HepG2 (cell line): ENCODE results near the gene PLLP. TPM values are rescaled to one million over a fixed set of nuclear protein-coding genes. Genes with fewer than 3 reads are reported as not detected.

Source experiments
- ARID3A ChIP-seq: IDR thresholded peaks from 2 replicates; pipeline ENCODE4 v1.6.1; 2012; ENCODE audit warnings: low read depth, low read length, improper control_type of control experiment
- ATF1 ChIP-seq: IDR thresholded peaks from 2 replicates; pipeline ENCODE4 v1.6.1; 2016; ENCODE audit warnings: mild to moderate bottlenecking, control low read depth
- HMGXB4 ChIP-seq, 2 experiments: sonication (generic) in 1 of 2; formaldehyde crosslinking in 1 of 2; IDR thresholded peaks; 2 replicates each; pipeline versions ENCODE4 v1.4.0 to v1.6.1; 2018 to 2020; ENCODE audit warnings: missing genetic modification reagents in 2 of 2, borderline replicate concordance in 1 of 2, low read depth in 1 of 2, mild to moderate bottlenecking in 1 of 2, missing biosample characterization in 1 of 2
- PHF5A ChIP-seq: IDR thresholded peaks from one replicate; pipeline ENCODE4 v1.6.1; 2018; ENCODE audit warnings: low read depth, missing genetic modification reagents; ENCODE audit not compliant: unreplicated experiment
- RBFOX2 ChIP-seq: fragments of 200-400 bp; formaldehyde crosslinking; IDR thresholded peaks from 2 replicates; pipeline ENCODE4 v1.6.1; 2017; ENCODE audit warnings: low read depth, mild to moderate bottlenecking, low read length
- THAP11 ChIP-seq: IDR thresholded peaks from 2 replicates; pipeline ENCODE4 v1.6.1; 2016; ENCODE audit warnings: missing biosample characterization, missing genetic modification reagents
- THYN1 ChIP-seq: sonication (generic); formaldehyde crosslinking; IDR thresholded peaks from 2 replicates; pipeline ENCODE4 v1.8.1; 2023; ENCODE audit warnings: low read depth, mild to moderate bottlenecking, moderate library complexity, missing genetic modification reagents, borderline replicate concordance
- ZKSCAN1 ChIP-seq: fragments of 150-350 bp; IDR thresholded peaks from 2 replicates; pipeline ENCODE4 v1.6.1; 2014; ENCODE audit warnings: low read length
- ZNF20 ChIP-seq: sonication (generic); formaldehyde crosslinking; IDR thresholded peaks from 2 replicates; pipeline ENCODE4 v1.4.0; 2020; ENCODE audit warnings: mild to moderate bottlenecking, moderate library complexity, missing genetic modification reagents
- ZNF225 ChIP-seq: sonication (generic); formaldehyde crosslinking; IDR thresholded peaks from 2 replicates; pipeline ENCODE4 v1.4.0; 2020; ENCODE audit warnings: mild to moderate bottlenecking, missing genetic modification reagents
- ZNF260 ChIP-seq: sonication (generic); formaldehyde crosslinking; IDR thresholded peaks from 2 replicates; pipeline ENCODE4 v1.4.0; 2020; ENCODE audit warnings: missing genetic modification reagents, low read depth, mild to moderate bottlenecking, borderline replicate concordance
- ZNF282 ChIP-seq: fragments of 450-650 bp; IDR thresholded peaks from 2 replicates; pipeline ENCODE4 v1.6.1; 2018; ENCODE audit not compliant: partially characterized antibody
- polyA plus RNA-seq, 8 experiments: library from polyadenylated mRNA; depleted of rRNA in 3 of 8; stranded (reverse) in 7 of 8; unstranded in 1 of 8; fragments of >200 nt; fragmentation: Illumina TruSeq in 4 of 8; extraction: Trizol in 4 of 8; gene quantifications; 2 replicates each; pipeline versions ENCODE4 v1.2.1 to v1.2.3, GENCODE V29; 2011 to 2016; ENCODE audit warnings: low read depth in 4 of 8, missing spikeins in 1 of 8, mixed read lengths in 1 of 8; ENCODE audit not compliant: insufficient read depth in 1 of 8
- total RNA-seq, 5 experiments: library from RNA; depleted of rRNA; stranded (reverse); fragments of >200 nt; fragmentation: Illumina TruSeq; extraction: Trizol; gene quantifications; 2 replicates each; pipeline ENCODE4 v1.2.3, GENCODE V29; 2016; ENCODE audit warnings: low read depth in 1 of 5

Gene PLLP
- total and polyA plus RNA-seq, 2 of the 13 experiments (the other 11 are each of a cell fraction or from before 2014, with no cell fraction given) = 60.6 to 127 TPM

GRCh38 chr16:57303021-57303909, 18.8 kb upstream of the PLLP start (continued):
- TF ChIP-seq HMGXB4 (CRISPR knock-in tag; IDR thresholded peaks at IDR 0.05; ENCODE audit: borderline replicate concordance in 1 of 2, low read depth in 1 of 2) (0 out of 4 replicates have a peak, but pooled peaks of 1 of the 2 experiments have one; percentile 7), ZKSCAN1 (no peak), THYN1 (CRISPR knock-in tag) (no peak), ZNF225 (CRISPR knock-in tag) (0 out of 2 replicates have a peak, but pooled peaks have one; percentile 61), ARID3A (no peak), ATF1 (CRISPR knock-in tag) (no peak), ZNF282 (no peak), PHF5A (CRISPR knock-in tag) (no peak), RBFOX2 (no peak), ZNF20 (CRISPR knock-in tag) (no peak), ZNF260 (no peak), THAP11 (CRISPR knock-in tag) (no peak)
